H9 (cell line): ENCODE results near the gene AQP3. TPM values are rescaled to one million over a fixed set of nuclear protein-coding genes. Genes with fewer than 3 reads are reported as not detected.

Experiments used
- DNase-seq: peaks from one replicate; pipeline ENCODE4 v3.0.0-alpha.2; 2017
- H2AFZ ChIP-seq: one replicate; pipeline ENCODE4 v1.6.1; 2013; ENCODE audit warnings: mild to moderate bottlenecking, low read length, control low read depth, moderate library complexity
- H2AK5ac ChIP-seq: 2 replicates; pipeline ENCODE4 v1.6.1; 2013; ENCODE audit warnings: low read length, control low read depth, mixed read lengths; ENCODE audit not compliant: insufficient read length
- H2BK120ac ChIP-seq: one replicate; pipeline ENCODE4 v1.6.1; 2013; ENCODE audit warnings: low read depth, mild to moderate bottlenecking, low read length, control low read depth, inconsistent platforms; ENCODE audit not compliant: poor library complexity, severe bottlenecking
- H2BK12ac ChIP-seq: 2 replicates; pipeline ENCODE4 v1.6.1; 2013; ENCODE audit warnings: low read length, control low read depth, mixed read lengths, low read depth; ENCODE audit not compliant: insufficient read length
- H2BK15ac ChIP-seq: 2 replicates; pipeline ENCODE4 v1.6.1; 2013; ENCODE audit warnings: low read depth, low read length, control low read depth
- H2BK20ac ChIP-seq: one replicate; pipeline ENCODE4 v1.6.1; 2013; ENCODE audit warnings: low read depth, mild to moderate bottlenecking, low read length, control low read depth, inconsistent platforms; ENCODE audit not compliant: poor library complexity, severe bottlenecking
- H2BK5ac ChIP-seq: 2 replicates; pipeline ENCODE4 v1.6.1; 2013; ENCODE audit warnings: low read length, control low read depth, mixed read lengths; ENCODE audit not compliant: insufficient read length
- H3K14ac ChIP-seq: 2 replicates; pipeline ENCODE4 v1.6.1; 2013; ENCODE audit warnings: low read length, control low read depth; ENCODE audit not compliant: insufficient read depth
- H3K18ac ChIP-seq: 2 replicates; pipeline ENCODE4 v1.6.1; 2013; ENCODE audit warnings: low read depth, mild to moderate bottlenecking, mixed read lengths, low read length, control low read depth; ENCODE audit not compliant: insufficient read length
- H3K23ac ChIP-seq: 2 replicates; pipeline ENCODE4 v1.6.1; 2013; ENCODE audit warnings: low read length, control low read depth, mixed read lengths, low read depth; ENCODE audit not compliant: insufficient read length
- H3K23me2 ChIP-seq: 2 replicates; pipeline ENCODE4 v1.6.1; 2013; ENCODE audit warnings: low read depth, mild to moderate bottlenecking, mixed read lengths, low read length, control low read depth; ENCODE audit not compliant: insufficient read length, poor library complexity, severe bottlenecking
- H3K27ac ChIP-seq: 2 replicates; pipeline ENCODE4 v1.5.1; 2013; ENCODE audit warnings: low read length, control low read depth, mixed read lengths, low read depth; ENCODE audit not compliant: insufficient read length
- H3K27me3 ChIP-seq: 2 replicates; pipeline ENCODE4 v1.6.1; 2013; ENCODE audit warnings: low read length, control low read depth, inconsistent platforms; ENCODE audit not compliant: insufficient read depth
- H3K4ac ChIP-seq: 2 replicates; pipeline ENCODE4 v1.6.1; 2013; ENCODE audit warnings: low read depth, mild to moderate bottlenecking, control low read depth, inconsistent platforms, low read length, moderate library complexity
- H3K4me1 ChIP-seq: 2 replicates; pipeline ENCODE4 v1.6.1; 2013; ENCODE audit warnings: low read length, control low read depth, inconsistent platforms; ENCODE audit not compliant: insufficient read depth
- H3K4me2 ChIP-seq: 2 replicates; pipeline ENCODE4 v1.6.1; 2013; ENCODE audit warnings: low read length, control low read depth, mixed read lengths; ENCODE audit not compliant: insufficient read length, insufficient read depth
- H3K56ac ChIP-seq: 2 replicates; pipeline ENCODE4 v1.6.1; 2013; ENCODE audit warnings: low read depth, mild to moderate bottlenecking, mixed read lengths, low read length, control low read depth; ENCODE audit not compliant: insufficient read length
- H3K79me1 ChIP-seq: 2 replicates; pipeline ENCODE4 v1.6.1; 2013; ENCODE audit warnings: low read depth, mild to moderate bottlenecking, moderate library complexity, low read length, control low read depth, inconsistent platforms; ENCODE audit not compliant: insufficient read depth, poor library complexity, severe bottlenecking
- H3K79me2 ChIP-seq: 2 replicates; pipeline ENCODE4 v1.6.1; 2013; ENCODE audit warnings: low read length, control low read depth, inconsistent platforms; ENCODE audit not compliant: insufficient read depth
- H3K9ac ChIP-seq: 2 replicates; pipeline ENCODE4 v1.6.1; 2013; ENCODE audit warnings: low read length, control low read depth, mixed read lengths; ENCODE audit not compliant: insufficient read length; ENCODE audit errors: extremely low read depth
- H3K9me3 ChIP-seq: one replicate; pipeline ENCODE4 v1.6.1; 2013; ENCODE audit warnings: low read depth, low read length, inconsistent platforms; ENCODE audit not compliant: control insufficient read depth
- H3T11ph ChIP-seq: one replicate; pipeline ENCODE4 v1.6.1; 2013; ENCODE audit warnings: mild to moderate bottlenecking, low read length, control low read depth, inconsistent platforms
- H4K20me1 ChIP-seq: one replicate; pipeline ENCODE4 v1.6.1; 2013; ENCODE audit not compliant: control insufficient read depth, insufficient read length, insufficient read depth
- H4K5ac ChIP-seq: 2 replicates; pipeline ENCODE4 v1.6.1; 2013; ENCODE audit warnings: low read depth, mild to moderate bottlenecking, mixed read lengths, low read length, control low read depth; ENCODE audit not compliant: insufficient read length
- H4K8ac ChIP-seq: replicated peaks from 2 replicates; pipeline ENCODE4 v1.6.1; 2013; ENCODE audit warnings: low read length, control low read depth, mixed read lengths, low read depth; ENCODE audit not compliant: insufficient read length
- H4K91ac ChIP-seq: 2 replicates; pipeline ENCODE4 v1.6.1; 2013; ENCODE audit warnings: low read depth, mild to moderate bottlenecking, moderate library complexity, mixed read lengths, low read length, control low read depth; ENCODE audit not compliant: insufficient read length
- H3K27ac Mint-ChIP-seq, 3 experiments: 2 replicates in 2 of 3; 3 replicates in 1 of 3; pipeline ENCODE4 v1.8.0; 2020 to 2021; ENCODE audit warnings: mixed read lengths in 3 of 3, mild to moderate bottlenecking in 1 of 3, moderate library complexity in 1 of 3
- H3K27me3 Mint-ChIP-seq: 2 replicates; pipeline ENCODE4 v1.8.0; 2021; ENCODE audit warnings: low read depth, mild to moderate bottlenecking, moderate library complexity, mixed read lengths
- H3K36me3 Mint-ChIP-seq, 3 experiments: 2 replicates in 2 of 3; 3 replicates in 1 of 3; pipeline ENCODE4 v1.8.0; 2020 to 2021; ENCODE audit warnings: low read depth in 3 of 3, mixed read lengths in 3 of 3; ENCODE audit not compliant: insufficient read depth in 1 of 3
- H3K4me1 Mint-ChIP-seq, 2 experiments: 2 replicates each; pipeline ENCODE4 v1.8.0; 2020; ENCODE audit warnings: mixed read lengths in 2 of 2
- H3K4me3 Mint-ChIP-seq, 2 experiments: 2 replicates in 1 of 2; 3 replicates in 1 of 2; pipeline ENCODE4 v1.8.0; 2020 to 2021; ENCODE audit warnings: mild to moderate bottlenecking in 2 of 2, mixed read lengths in 2 of 2, moderate library complexity in 1 of 2
- H3K9me3 Mint-ChIP-seq, 2 experiments: 2 replicates in 1 of 2; 3 replicates in 1 of 2; pipeline ENCODE4 v1.8.0; 2020; ENCODE audit warnings: mild to moderate bottlenecking in 2 of 2, mixed read lengths in 2 of 2, moderate library complexity in 1 of 2
- WGBS: extraction: QIAGEN DNeasy Blood & Tissue Kit; methylation state at CpG from one replicate; pipeline ENCODE4 v1.1.7; 2013; ENCODE audit warnings: missing lambda C conversion rate, low lambda C conversion rate, mixed read lengths; ENCODE audit not compliant: insufficient read length; ENCODE audit errors: extremely low coverage; 5-methylcytosine and 5-hydroxymethylcytosine counted together
- total RNA-seq: library from RNA; stranded (reverse); gene quantifications from 2 replicates; pipeline ENCODE4 v1.2.1, GENCODE V29; 2021
- TF ChIP-seq, protein P1 (sequence below): fragments of 200-600 bp; sonication (generic); conservative IDR thresholded peaks from 3 replicates; pipeline ENCODE4 v1.8.0; 2021; ENCODE audit warnings: antibody characterized with exemption, mild to moderate bottlenecking

AQP3 gene
- total RNA-seq, 1 experiment from 2014 or later, result 1.6 TPM

DNA sequence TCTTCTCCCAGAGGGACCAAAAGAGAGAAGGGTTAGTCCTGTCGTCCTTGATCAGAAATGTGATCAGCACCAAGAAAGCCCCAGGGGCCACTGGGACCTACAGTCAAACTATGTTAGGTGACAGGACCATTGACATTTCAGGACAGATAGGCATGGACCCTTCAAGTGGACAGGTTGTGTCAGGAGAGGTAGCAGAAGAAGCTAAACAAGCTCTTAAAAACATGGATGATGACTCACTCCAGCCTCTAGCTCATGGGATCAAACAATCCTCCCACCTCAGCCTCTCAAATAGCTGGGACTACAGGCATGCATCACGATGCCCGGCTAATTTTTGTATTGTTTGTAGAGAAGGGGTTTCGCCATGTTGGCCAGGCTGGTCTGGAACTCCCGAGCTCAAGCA, 2.3 kb upstream of the AQP3 start:
- peaks cover 26 to 45% of the 10 kb centered on the region in 2 experiments for H3K4me1 Mint-ChIP-seq
- no peak overlapping the region for H3K56ac ChIP-seq
- no peak overlapping the region for H3K27ac Mint-ChIP-seq

More for the DNA sequence above, 2.3 kb upstream of the AQP3 start:
- no peak overlapping the region for H4K5ac ChIP-seq
- no CpG with 5 or more reads among the region's 5 CpGs for WGBS
- H3T11ph ChIP-seq, result no peak overlapping the region
- H3K79me2 ChIP-seq, result no peaks in the 10 kb centered on the region
- no peak overlapping the region for H3K9ac ChIP-seq
- H2BK5ac ChIP-seq, result no peak overlapping the region
- H3K4me2 ChIP-seq, result no peak overlapping the region
- no peaks in the 10 kb centered on the region for H3K79me1 ChIP-seq
- H3K27me3 Mint-ChIP-seq, result peaks cover 46% of the 10 kb centered on the region
- H3K4me3 Mint-ChIP-seq, result no peak overlapping the region
- no peak overlapping the region for H4K8ac ChIP-seq
- H2BK20ac ChIP-seq, result no peak overlapping the region
- H3K4me1 ChIP-seq, result peaks cover 4% of the 10 kb centered on the region; the same call in 1 of the 2 replicates
- no peak overlapping the region for H3K23ac ChIP-seq
- no peak overlapping the region for H3K14ac ChIP-seq
- H3K9me3 Mint-ChIP-seq, result no peaks in the 10 kb centered on the region
- no peaks in the 10 kb centered on the region for H3K9me3 ChIP-seq
- no peak overlapping the region for H2AK5ac ChIP-seq
- no peak overlapping the region for H3K18ac ChIP-seq
- H3K27ac ChIP-seq, result no peak overlapping the region
- no peaks in the 10 kb centered on the region for H3K36me3 Mint-ChIP-seq
- no peak overlapping the region for H2BK120ac ChIP-seq
- no peak overlapping the region for H4K91ac ChIP-seq
- no peak overlapping the region for H2BK15ac ChIP-seq
- H3K23me2 ChIP-seq, result peaks cover 6% of the 10 kb centered on the region
- TF ChIP-seq, protein P1, sequence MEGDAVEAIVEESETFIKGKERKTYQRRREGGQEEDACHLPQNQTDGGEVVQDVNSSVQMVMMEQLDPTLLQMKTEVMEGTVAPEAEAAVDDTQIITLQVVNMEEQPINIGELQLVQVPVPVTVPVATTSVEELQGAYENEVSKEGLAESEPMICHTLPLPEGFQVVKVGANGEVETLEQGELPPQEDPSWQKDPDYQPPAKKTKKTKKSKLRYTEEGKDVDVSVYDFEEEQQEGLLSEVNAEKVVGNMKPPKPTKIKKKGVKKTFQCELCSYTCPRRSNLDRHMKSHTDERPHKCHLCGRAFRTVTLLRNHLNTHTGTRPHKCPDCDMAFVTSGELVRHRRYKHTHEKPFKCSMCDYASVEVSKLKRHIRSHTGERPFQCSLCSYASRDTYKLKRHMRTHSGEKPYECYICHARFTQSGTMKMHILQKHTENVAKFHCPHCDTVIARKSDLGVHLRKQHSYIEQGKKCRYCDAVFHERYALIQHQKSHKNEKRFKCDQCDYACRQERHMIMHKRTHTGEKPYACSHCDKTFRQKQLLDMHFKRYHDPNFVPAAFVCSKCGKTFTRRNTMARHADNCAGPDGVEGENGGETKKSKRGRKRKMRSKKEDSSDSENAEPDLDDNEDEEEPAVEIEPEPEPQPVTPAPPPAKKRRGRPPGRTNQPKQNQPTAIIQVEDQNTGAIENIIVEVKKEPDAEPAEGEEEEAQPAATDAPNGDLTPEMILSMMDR, result no peak
- H3K27me3 ChIP-seq, result peaks cover 4% of the 10 kb centered on the region; the same call in 1 of the 2 replicates
- H2AFZ ChIP-seq, result no peak overlapping the region
- no peak overlapping the region for H3K4ac ChIP-seq
- H2BK12ac ChIP-seq, result no peak overlapping the region
- no peak for DNase-seq
- H4K20me1 ChIP-seq, result no peaks in the 10 kb centered on the region
